MG63 (cell line): ENCODE results near the gene FBXW12. TPM values are rescaled to one million over a fixed set of nuclear protein-coding genes. Genes with fewer than 3 reads are reported as not detected.
"Not testable (repeated sequence)": the region's sequence is repeated elsewhere in the genome, so short reads cannot be mapped to it uniquely, and the experiment has no call there.

Experiments
- DNase-seq: peaks from one replicate; pipeline ENCODE4 v3.0.0-alpha.2; 2020
- H3K27me3 ChIP-seq: fragments of 250-450 bp; sonication (Bioruptor Pico); 2 replicates; pipeline ENCODE4 v1.5.1; 2020; ENCODE audit warnings: mild to moderate bottlenecking, moderate library complexity
- H3K36me3 ChIP-seq: fragments of 250-450 bp; sonication (Bioruptor Pico); 2 replicates; pipeline ENCODE4 v1.5.1; 2020; ENCODE audit warnings: mild to moderate bottlenecking, moderate library complexity
- H3K4me3 ChIP-seq: fragments of 250-450 bp; sonication (Bioruptor Pico); 2 replicates; pipeline ENCODE4 v1.5.1; 2020; ENCODE audit warnings: mild to moderate bottlenecking, moderate library complexity
- H3K9me3 ChIP-seq: fragments of 250-450 bp; sonication (Bioruptor Pico); 2 replicates; pipeline ENCODE4 v1.5.1; 2020; ENCODE audit warnings: mild to moderate bottlenecking, moderate library complexity
- total RNA-seq: library from RNA; depleted of rRNA; stranded (reverse); fragments of >200 nt; shearing (Covaris generic); gene quantifications from 2 replicates; pipeline ENCODE4 v1.2.3, GENCODE V29; 2014; ENCODE audit warnings: low replicate concordance; rRNA removed

The FBXW12 gene
- not detected in 2 replicates for total RNA-seq

- Histone ChIP-seq H3K36me3 (no peaks in the 10 kb centered on the region), H3K9me3 (no peaks in the 10 kb centered on the region), H3K27me3 (no peaks in the 10 kb centered on the region), H3K4me3 (no peak within 1 kb of the TSS)
- no peak for DNase-seq
Observed at GRCh38 chr3:48371651-48372376, at the start of gene FBXW12. TSS of gene FBXW12 (plus strand) at chr3:48372219. CDS start at chr3:48372768, 549 bp downstream.

GRCh38 chr3:48331706-48332435 lies 40.1 kb upstream of the FBXW12 start:
- H3K27me3 ChIP-seq, H3K36me3 ChIP-seq, DNase-seq, H3K4me3 ChIP-seq, H3K9me3 ChIP-seq: not testable (repeated sequence)

- not testable (repeated sequence) for H3K27me3 ChIP-seq, H3K4me3 ChIP-seq, H3K9me3 ChIP-seq, H3K36me3 ChIP-seq, DNase-seq
Observed at GRCh38 chr3:48333346-48334245, 38.4 kb upstream of the FBXW12 start, which contains the start of gene SPINK8. TSS of gene SPINK8 (minus strand) at chr3:48333661. CDS start at chr3:48328341, 5,320 bp downstream.

- Histone ChIP-seq H3K27me3 (no peaks in the 10 kb centered on the region), H3K9me3 (no peaks in the 10 kb centered on the region), H3K36me3 (no peaks in the 10 kb centered on the region), H3K4me3 (no peak overlapping the region)
- no peak for DNase-seq
Observed at GRCh38 chr3:48334605-48335004, 37.4 kb upstream of the FBXW12 start.

GRCh38 chr3:48335286-48335685 lies 36.7 kb upstream of the FBXW12 start:
- H3K4me3 ChIP-seq, H3K36me3 ChIP-seq, DNase-seq, H3K27me3 ChIP-seq, H3K9me3 ChIP-seq: not testable (repeated sequence)

- H3K27me3 ChIP-seq, H3K9me3 ChIP-seq, H3K4me3 ChIP-seq, H3K36me3 ChIP-seq: not testable (repeated sequence)
- DNase-seq, result peak; percentile 73
Observed at GRCh38 chr3:48337536-48337935, 34.5 kb upstream of the FBXW12 start.

GRCh38 chr3:48338635-48339034 lies 33.4 kb upstream of the FBXW12 start:
- Histone ChIP-seq H3K4me3 (no peak overlapping the region), H3K36me3 (no peaks in the 10 kb centered on the region), H3K27me3 (no peaks in the 10 kb centered on the region), H3K9me3 (no peaks in the 10 kb centered on the region)
- DNase-seq, result no peak

GRCh38 chr3:48343432-48343831 lies 28.6 kb upstream of the FBXW12 start:
- DNase-seq, result no peak
- no peaks in the 10 kb centered on the region for H3K9me3 ChIP-seq
- H3K27me3 ChIP-seq, result no peaks in the 10 kb centered on the region
- no peak overlapping the region for H3K4me3 ChIP-seq
- no peaks in the 10 kb centered on the region for H3K36me3 ChIP-seq

- no peak for DNase-seq
- Histone ChIP-seq H3K27me3 (no peaks in the 10 kb centered on the region), H3K36me3 (no peaks in the 10 kb centered on the region), H3K4me3 (no peak overlapping the region), H3K9me3 (no peaks in the 10 kb centered on the region)
Observed at GRCh38 chr3:48344867-48345507, 27.0 kb upstream of the FBXW12 start.

GRCh38 chr3:48345946-48346572 lies 26.0 kb upstream of the FBXW12 start:
- H3K9me3 ChIP-seq, result no peaks in the 10 kb centered on the region
- DNase-seq, result no peak
- H3K27me3 ChIP-seq, result no peaks in the 10 kb centered on the region
- no peaks in the 10 kb centered on the region for H3K36me3 ChIP-seq
- no peak overlapping the region for H3K4me3 ChIP-seq

- Histone ChIP-seq H3K36me3 (no peaks in the 10 kb centered on the region), H3K9me3 (no peaks in the 10 kb centered on the region), H3K27me3 (no peaks in the 10 kb centered on the region), H3K4me3 (no peak overlapping the region)
- DNase-seq, result no peak
Observed at GRCh38 chr3:48347500-48347899, 24.5 kb upstream of the FBXW12 start.

GRCh38 chr3:48352546-48352945 lies 19.5 kb upstream of the FBXW12 start:
- H3K36me3 ChIP-seq, result no peaks in the 10 kb centered on the region
- H3K27me3 ChIP-seq, result no peaks in the 10 kb centered on the region
- H3K4me3 ChIP-seq, result no peak overlapping the region
- no peak for DNase-seq
- no peaks in the 10 kb centered on the region for H3K9me3 ChIP-seq

- H3K4me3 ChIP-seq, result no peak overlapping the region
- H3K27me3 ChIP-seq, result no peaks in the 10 kb centered on the region
- no peaks in the 10 kb centered on the region for H3K36me3 ChIP-seq
- no peaks in the 10 kb centered on the region for H3K9me3 ChIP-seq
- no peak for DNase-seq
Observed at GRCh38 chr3:48353987-48354386, 18.0 kb upstream of the FBXW12 start.

GRCh38 chr3:48356419-48356818 lies 15.6 kb upstream of the FBXW12 start:
- DNase-seq, result no peak
- no peaks in the 10 kb centered on the region for H3K9me3 ChIP-seq
- no peaks in the 10 kb centered on the region for H3K36me3 ChIP-seq
- H3K27me3 ChIP-seq, result no peaks in the 10 kb centered on the region
- H3K4me3 ChIP-seq, result no peak overlapping the region

GRCh38 chr3:48361928-48362327 lies 10.1 kb upstream of the FBXW12 start:
- DNase-seq, result no peak
- no peak overlapping the region for H3K4me3 ChIP-seq
- 0 out of 2 replicates have a peak, but pooled peaks cover 3% of the 10 kb centered on the region for H3K9me3 ChIP-seq
- H3K27me3 ChIP-seq, result no peaks in the 10 kb centered on the region
- no peaks in the 10 kb centered on the region for H3K36me3 ChIP-seq

GRCh38 chr3:48364840-48365239 lies 7.2 kb upstream of the FBXW12 start:
- Histone ChIP-seq H3K9me3 (0 out of 2 replicates have a peak, but pooled peaks cover 3% of the 10 kb centered on the region), H3K27me3 (no peaks in the 10 kb centered on the region), H3K36me3 (no peaks in the 10 kb centered on the region), H3K4me3 (no peak overlapping the region)
- DNase-seq, result no peak
